Tibial artery (tissue), 4 donors: Measurements from ENCODE around the gene ROBO2.

Experiments
- DNase-seq, 2 donors: peaks; one replicate each; pipeline ENCODE4 v3.0.0-alpha.2; 2019
- H3K27ac ChIP-seq, 2 donors: fragments of 200-600 bp; sonication (generic) in 1 of 2; 1 replicate in 1 of 2; 2 replicates in 1 of 2; pipeline ENCODE4 v1.5.1; 2018 to 2019; ENCODE audit warnings: mild to moderate bottlenecking in 1 of 2
- H3K27me3 ChIP-seq, 2 donors: fragments of 200-600 bp; sonication (generic) in 1 of 2; one replicate each; pipeline versions ENCODE4 v1.5.1 to v1.6.0; 2016 to 2019
- H3K36me3 ChIP-seq, 3 donors: fragments of 200-600 bp; sonication (generic) in 2 of 3; one replicate each; pipeline ENCODE4 v1.5.1; 2016 to 2019; ENCODE audit warnings: mild to moderate bottlenecking in 2 of 3
- H3K4me1 ChIP-seq, 4 donors: fragments of 200-600 bp; sonication (generic) in 2 of 4; 1 replicate in 3 of 4; 2 replicates in 1 of 4; pipeline ENCODE4 v1.5.1; 2016 to 2019
- H3K4me3 ChIP-seq, 2 donors: fragments of 200-600 bp; sonication (generic) in 1 of 2; 1 replicate in 1 of 2; 2 replicates in 1 of 2; pipeline ENCODE4 v1.5.1; 2018 to 2019; ENCODE audit warnings: mild to moderate bottlenecking in 2 of 2
- H3K9me3 ChIP-seq, 3 donors: fragments of 200-600 bp; sonication (generic) in 1 of 3; one replicate each; pipeline ENCODE4 v1.5.1; 2016 to 2019
- CTCF ChIP-seq, 2 experiments: fragments of 200-600 bp in 1 of 2; fragments of 450-650 bp in 1 of 2; IDR thresholded peaks; one replicate each; pipeline ENCODE4 v1.5.1; 2017 to 2019; ENCODE audit warnings: antibody characterized with exemption in 2 of 2, mild to moderate bottlenecking in 1 of 2, moderate library complexity in 1 of 2
- intact Hi-C: fragments of 100-400 bp; cut with DNase I; formaldehyde crosslinking; loops from one replicate; pipeline ENCODE4 v1.15.0; 2023; ENCODE audit warnings: low total_unique reads

Gene ROBO2

GRCh38 chr3:77038468-77038929, 1.4 kb upstream of the ROBO2 start:
- intact Hi-C loops = no loop called here
- no peak overlapping the region for H3K27ac ChIP-seq
- no peaks in the 10 kb centered on the region for H3K36me3 ChIP-seq
- no peaks in the 10 kb centered on the region for H3K27me3 ChIP-seq
- DNase-seq = peak; percentile 74 to 77
- peaks cover 0 to 22% (median 12%) of the 10 kb centered on the region in 4 donors for H3K4me1 ChIP-seq
- H3K9me3 ChIP-seq = no peaks in the 10 kb centered on the region
- peak overlapping the region; percentile 55 to 57 for H3K4me3 ChIP-seq
- TF ChIP-seq CTCF (IDR thresholded peaks at IDR 0.05) = peak; percentile 67 to 75

GRCh38 chr3:77038930-77039605, 831 bp upstream of the ROBO2 start:
- Histone ChIP-seq H3K9me3 (no peaks in the 10 kb centered on the region), H3K4me3 (peak overlapping the region; percentile 55 to 57), H3K4me1 (peaks cover 0 to 22% (median 12%) of the 10 kb centered on the region in 4 donors), H3K36me3 (no peaks in the 10 kb centered on the region), H3K27me3 (no peaks in the 10 kb centered on the region), H3K27ac (peak overlapping the region; percentile 30 to 35)
- intact Hi-C loops = no loop called here
- TF ChIP-seq CTCF (IDR thresholded peaks at IDR 0.05) = no peak
- no peak for DNase-seq

- intact Hi-C loops = loop anchor here (5.0 kb wide), 2 partner anchors 212 to 1602 kb away; no protein-coding TSS in a partner anchor
- DNase-seq = no peak
Measured at GRCh38 chr3:77040216-77040615, 317 bp downstream of the ROBO2 start.

GRCh38 chr3:77040926-77041722, 1.2 kb downstream of the ROBO2 start:
- Histone ChIP-seq H3K27ac (no peak overlapping the region), H3K27me3 (no peaks in the 10 kb centered on the region), H3K9me3 (no peaks in the 10 kb centered on the region), H3K4me3 (no peak overlapping the region), H3K4me1 (peaks cover 0 to 22% (median 12%) of the 10 kb centered on the region in 4 donors), H3K36me3 (no peaks in the 10 kb centered on the region)
- DNase-seq = no peak
- intact Hi-C loops = loop anchor here (5.0 kb wide), 2 partner anchors 211 to 1601 kb away; no protein-coding TSS in a partner anchor
- TF ChIP-seq CTCF (IDR thresholded peaks at IDR 0.05) = no peak

More at GRCh38 chr3:77040216-77040615, 317 bp downstream of the ROBO2 start:
- Histone ChIP-seq H3K27ac (no peak overlapping the region), H3K4me1 (peaks cover 0 to 22% (median 12%) of the 10 kb centered on the region in 4 donors), H3K36me3 (no peaks in the 10 kb centered on the region), H3K27me3 (no peaks in the 10 kb centered on the region), H3K4me3 (peak overlapping the region; percentile 55 to 57), H3K9me3 (no peaks in the 10 kb centered on the region)
- TF ChIP-seq CTCF (IDR thresholded peaks at IDR 0.05) = no peak

GRCh38 chr3:77041811-77042210, 1.9 kb downstream of the ROBO2 start:
- no peak for DNase-seq
- Histone ChIP-seq H3K27ac (no peak overlapping the region), H3K27me3 (no peaks in the 10 kb centered on the region), H3K36me3 (no peaks in the 10 kb centered on the region), H3K4me1 (peaks cover 0 to 22% (median 12%) of the 10 kb centered on the region in 4 donors), H3K4me3 (no peak overlapping the region), H3K9me3 (no peaks in the 10 kb centered on the region)
- no peak for TF ChIP-seq CTCF (IDR thresholded peaks at IDR 0.05)
- intact Hi-C loops = loop anchor here (5.0 kb wide), 2 partner anchors 210 to 1600 kb away; no protein-coding TSS in a partner anchor
